B cell (primary cell): ENCODE results near the gene TRIAP1.
A peak's percentile ranks its signal among the peaks of the same experiment; 100 is the strongest.

ENCODE experiments used
- EZH2 ChIP-seq: IDR thresholded peaks from 2 replicates; pipeline ENCODE4 v1.6.1; 2012; ENCODE audit warnings: borderline replicate concordance, low read depth, mild to moderate bottlenecking, moderate library complexity, low read length; ENCODE audit not compliant: insufficient read depth, poor library complexity, severe bottlenecking
- TF ChIP-seq, protein P1 (sequence below): fragments of 200-600 bp; IDR thresholded peaks from one replicate; pipeline ENCODE4 v1.8.0; 2022; ENCODE audit warnings: antibody characterized with exemption, mild to moderate bottlenecking

DNA sequence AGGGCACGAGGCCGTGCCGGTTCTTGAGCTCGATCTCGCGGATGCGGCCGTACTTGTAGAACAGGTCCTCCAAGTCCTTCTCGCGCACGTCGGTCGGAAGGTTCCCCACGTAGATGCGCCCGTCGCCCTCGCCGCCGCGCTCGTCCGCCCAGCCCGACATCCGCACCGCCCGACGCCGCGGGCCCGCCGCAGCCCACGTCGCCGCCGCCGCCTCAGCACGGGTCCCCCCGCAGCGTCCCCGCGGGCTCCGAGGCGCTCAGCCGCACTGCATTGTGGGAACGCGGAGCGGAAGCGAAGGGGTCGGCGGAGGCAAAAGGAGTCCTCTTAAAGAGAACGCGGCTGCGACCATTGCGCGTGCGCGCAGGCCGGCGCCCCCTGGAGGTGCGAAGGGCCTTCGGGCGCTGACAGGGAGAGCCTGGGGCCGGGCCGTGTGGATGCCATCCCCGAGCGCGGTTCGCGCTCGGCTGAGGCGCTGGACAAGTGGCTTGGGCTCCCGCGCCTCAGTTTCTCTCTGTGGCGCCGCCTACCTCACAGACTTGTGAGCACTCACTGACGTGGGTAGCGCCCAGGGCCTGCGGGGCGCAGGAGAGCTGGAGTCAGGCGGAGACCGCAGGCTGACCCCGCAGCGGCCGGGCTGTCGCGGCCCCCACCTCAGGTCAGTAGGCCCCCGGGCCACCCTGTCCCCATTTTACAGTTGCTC, 23.4 kb upstream of the TRIAP1 start, which contains the start of gene SRSF9:
- TF ChIP-seq, protein P1, sequence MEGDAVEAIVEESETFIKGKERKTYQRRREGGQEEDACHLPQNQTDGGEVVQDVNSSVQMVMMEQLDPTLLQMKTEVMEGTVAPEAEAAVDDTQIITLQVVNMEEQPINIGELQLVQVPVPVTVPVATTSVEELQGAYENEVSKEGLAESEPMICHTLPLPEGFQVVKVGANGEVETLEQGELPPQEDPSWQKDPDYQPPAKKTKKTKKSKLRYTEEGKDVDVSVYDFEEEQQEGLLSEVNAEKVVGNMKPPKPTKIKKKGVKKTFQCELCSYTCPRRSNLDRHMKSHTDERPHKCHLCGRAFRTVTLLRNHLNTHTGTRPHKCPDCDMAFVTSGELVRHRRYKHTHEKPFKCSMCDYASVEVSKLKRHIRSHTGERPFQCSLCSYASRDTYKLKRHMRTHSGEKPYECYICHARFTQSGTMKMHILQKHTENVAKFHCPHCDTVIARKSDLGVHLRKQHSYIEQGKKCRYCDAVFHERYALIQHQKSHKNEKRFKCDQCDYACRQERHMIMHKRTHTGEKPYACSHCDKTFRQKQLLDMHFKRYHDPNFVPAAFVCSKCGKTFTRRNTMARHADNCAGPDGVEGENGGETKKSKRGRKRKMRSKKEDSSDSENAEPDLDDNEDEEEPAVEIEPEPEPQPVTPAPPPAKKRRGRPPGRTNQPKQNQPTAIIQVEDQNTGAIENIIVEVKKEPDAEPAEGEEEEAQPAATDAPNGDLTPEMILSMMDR = peak; percentile 95
- TF ChIP-seq EZH2 = no peak
